Stimulated activated CD8-positive, alpha-beta memory T cell treated with anti-CD3 and anti-CD28 coated beads, Interleukin-4, amount 100 ng/mL, for 1 hour (primary cell): ENCODE results near the gene DPP6.
"Not testable (repeated sequence)": the region's sequence is repeated elsewhere in the genome, so short reads cannot be mapped to it uniquely, and the experiment has no call there.

Experiments used
- DNase-seq, 2 donors: peaks; one replicate each; pipeline ENCODE4 v3.0.0-alpha.2; 2020; ENCODE audit warnings: low read depth in 2 of 2, low spot score in 1 of 2

DPP6 gene

GRCh38 chr7:154148791-154149516, 96.8 kb downstream of the DPP6 start:
- not testable (repeated sequence) for DNase-seq

- not testable (repeated sequence) for DNase-seq
These were observed 98.5 kb downstream of the DPP6 start for GRCh38 chr7:154150656-154151055.

GRCh38 chr7:154151306-154151705, 99.1 kb downstream of the DPP6 start:
- DNase-seq = not testable (repeated sequence)

- DNase-seq = not testable (repeated sequence)
These were observed 103.7 kb downstream of the DPP6 start for GRCh38 chr7:154155928-154156327.

- not testable (repeated sequence) for DNase-seq
These were observed 110.7 kb downstream of the DPP6 start for GRCh38 chr7:154162921-154163320.

GRCh38 chr7:154163642-154164041, 111.4 kb downstream of the DPP6 start:
- not testable (repeated sequence) for DNase-seq

GRCh38 chr7:154167051-154167450, 114.9 kb downstream of the DPP6 start:
- no peak for DNase-seq

GRCh38 chr7:154167807-154168206, 115.6 kb downstream of the DPP6 start:
- DNase-seq = no peak

GRCh38 chr7:154171422-154171821, 119.2 kb downstream of the DPP6 start:
- no peak for DNase-seq

GRCh38 chr7:154172236-154172635, 120.0 kb downstream of the DPP6 start:
- DNase-seq = no peak

- DNase-seq = no peak
These were observed 125.4 kb downstream of the DPP6 start for GRCh38 chr7:154177584-154177983.

- no peak for DNase-seq
These were observed 126.7 kb downstream of the DPP6 start for GRCh38 chr7:154178895-154179294.

- DNase-seq = no peak
These were observed 131.3 kb downstream of the DPP6 start for GRCh38 chr7:154183482-154183881.

GRCh38 chr7:154183946-154184345, 131.7 kb downstream of the DPP6 start:
- no peak for DNase-seq

- no peak for DNase-seq
These were observed 134.6 kb downstream of the DPP6 start for GRCh38 chr7:154186811-154187210.

GRCh38 chr7:154188330-154188729, 136.1 kb downstream of the DPP6 start:
- no peak for DNase-seq

GRCh38 chr7:154195266-154195665, 143.1 kb downstream of the DPP6 start:
- DNase-seq = no peak

- DNase-seq = no peak
These were observed 146.3 kb downstream of the DPP6 start for GRCh38 chr7:154198481-154198880.

GRCh38 chr7:154200241-154200640, 148.0 kb downstream of the DPP6 start:
- no peak for DNase-seq

- DNase-seq = no peak
These were observed 149.8 kb downstream of the DPP6 start for GRCh38 chr7:154202002-154202401.

GRCh38 chr7:154204046-154204445, 151.8 kb downstream of the DPP6 start:
- no peak for DNase-seq

- no peak for DNase-seq
These were observed 160.7 kb downstream of the DPP6 start for GRCh38 chr7:154212861-154213260.

GRCh38 chr7:154217688-154218340, 165.6 kb downstream of the DPP6 start:
- DNase-seq = no peak
